HL-60/S4 treated with phorbol 12-myristate 13-acetate at 8.2 ng/mL for 4 days and 3 days (cell line): ENCODE data around the gene DHRSX.
"Not testable (repeated sequence)": the region's sequence is repeated elsewhere in the genome, so short reads cannot be mapped to it uniquely, and the experiment has no call there.

Experiments used
- in situ Hi-C: fragments of 300-500 bp; cut with MboI; formaldehyde crosslinking; loops from 2 replicates; pipeline ENCODE4 v1.15.0; 2022; ENCODE audit warnings: low sequenced_read_pairs

The DHRSX gene

DNA sequence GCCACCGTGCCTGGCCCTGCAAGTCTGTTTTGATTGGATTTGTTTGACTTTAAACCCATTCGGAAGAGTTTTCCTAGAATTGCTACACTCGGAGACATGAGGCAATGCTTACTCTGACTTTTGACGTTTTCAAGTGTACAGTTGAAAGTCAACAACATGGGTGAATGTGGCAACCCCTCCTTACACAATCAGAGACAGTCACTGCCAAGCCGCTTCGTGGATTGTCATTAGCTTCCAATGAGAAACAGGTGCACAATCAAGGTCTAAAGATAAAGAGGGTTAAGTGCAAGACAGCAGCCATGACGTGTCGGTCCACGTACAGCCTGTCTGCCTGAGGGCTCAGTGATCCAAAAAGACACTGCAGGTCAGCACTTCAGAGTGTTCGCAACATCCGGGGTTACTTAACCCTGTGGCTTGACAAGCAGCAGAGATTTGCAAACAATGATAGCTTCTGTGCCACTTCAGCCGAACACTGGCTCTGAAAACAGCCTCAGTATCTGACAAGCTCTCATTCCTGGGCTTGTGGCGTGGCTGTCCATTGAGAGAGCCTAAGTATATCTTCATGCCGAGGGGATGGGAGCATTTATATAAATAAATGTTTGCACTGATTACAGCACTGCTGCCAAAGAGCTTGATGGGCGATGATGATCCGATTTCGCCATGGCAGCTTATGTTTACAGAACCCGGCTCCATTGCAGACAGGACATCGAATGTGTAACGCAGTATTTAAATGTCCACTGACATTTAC lies 180.0 kb downstream of the DHRSX start:
- in situ Hi-C loops = no loop called here

DNA sequence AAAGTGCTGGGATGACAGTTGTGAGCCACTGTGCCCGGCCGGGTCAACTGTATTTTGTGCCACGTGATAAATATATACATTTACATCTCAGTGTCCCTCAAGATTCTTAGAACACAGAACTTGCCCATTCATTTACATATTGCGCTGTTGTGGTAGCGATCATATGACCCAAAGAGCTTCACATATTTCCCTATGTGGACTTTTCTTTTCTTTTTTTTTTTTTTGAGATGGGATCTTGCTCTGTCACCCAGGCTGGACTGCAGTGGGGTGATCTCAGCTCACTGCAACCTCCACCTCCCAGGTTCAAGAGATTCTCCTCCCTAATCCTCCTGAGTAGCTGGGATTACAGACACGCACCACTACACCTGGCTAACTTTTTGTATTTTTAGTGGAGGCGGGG lies 180.7 kb downstream of the DHRSX start:
- in situ Hi-C loops = no loop called here

DNA sequence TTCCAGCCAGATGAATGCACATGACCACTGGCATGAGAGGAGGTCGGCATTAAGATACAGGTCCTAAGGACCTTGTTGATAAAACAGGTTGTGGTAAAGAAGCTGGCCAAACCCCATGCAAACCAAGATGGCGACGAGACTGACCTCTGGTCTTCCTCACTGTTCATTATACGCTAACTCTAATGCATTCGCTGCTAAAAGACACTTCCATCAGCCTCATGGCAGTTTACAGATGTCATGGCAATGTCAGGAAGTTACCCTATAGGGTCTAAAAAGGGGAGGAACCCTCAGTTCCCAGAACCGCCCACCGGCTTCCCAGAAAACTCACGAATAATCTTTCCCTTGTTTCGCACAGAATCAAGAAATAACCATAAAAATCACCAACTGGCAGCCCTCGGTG lies 182.4 kb downstream of the DHRSX start:
- in situ Hi-C loops = no loop called here

DNA sequence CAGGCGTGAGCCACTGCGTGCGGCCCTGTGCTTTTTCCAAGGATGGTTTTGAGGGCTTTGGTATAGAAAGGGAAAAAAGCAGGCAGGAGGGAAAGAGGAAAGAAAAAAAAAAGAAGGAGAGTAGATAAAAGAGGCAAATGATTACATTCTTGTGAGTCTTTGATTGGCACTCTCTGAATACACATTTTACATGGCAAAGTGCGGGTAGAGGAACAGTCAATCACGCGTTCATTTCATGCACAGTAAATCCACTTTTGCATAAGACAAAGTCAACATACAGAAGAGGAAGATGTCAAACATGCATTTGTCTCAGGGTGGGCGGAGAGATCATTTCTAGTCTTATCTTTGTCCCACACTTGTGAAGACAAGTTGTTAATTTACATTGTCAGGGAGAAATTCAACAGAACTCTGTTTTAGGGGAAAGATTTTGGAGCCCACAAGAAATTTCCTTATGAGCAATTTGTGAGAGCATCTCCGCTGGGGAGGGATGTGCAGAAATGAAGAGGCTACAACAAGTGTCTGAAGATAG lies 183.2 kb downstream of the DHRSX start:
- in situ Hi-C loops = no loop called here

DNA sequence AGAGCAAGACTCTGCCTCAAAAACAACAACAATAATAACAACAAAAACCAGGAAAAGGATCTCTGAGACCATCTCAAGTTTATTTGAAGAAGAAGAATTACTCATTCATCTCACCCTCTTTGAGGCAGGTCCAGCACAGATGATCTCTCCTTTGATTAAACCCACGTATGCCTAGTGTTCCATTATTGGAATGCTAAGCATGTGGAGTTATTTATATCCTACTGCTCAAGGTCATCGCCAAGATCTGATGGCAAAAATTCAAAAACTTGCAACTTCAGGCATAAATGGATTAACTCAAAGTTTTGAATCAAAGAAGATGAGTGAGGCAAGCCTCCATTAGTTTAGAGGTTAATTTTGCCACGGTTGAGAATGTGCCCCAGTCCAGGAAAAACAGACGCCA lies 184.2 kb downstream of the DHRSX start:
- in situ Hi-C loops = no loop called here

DNA sequence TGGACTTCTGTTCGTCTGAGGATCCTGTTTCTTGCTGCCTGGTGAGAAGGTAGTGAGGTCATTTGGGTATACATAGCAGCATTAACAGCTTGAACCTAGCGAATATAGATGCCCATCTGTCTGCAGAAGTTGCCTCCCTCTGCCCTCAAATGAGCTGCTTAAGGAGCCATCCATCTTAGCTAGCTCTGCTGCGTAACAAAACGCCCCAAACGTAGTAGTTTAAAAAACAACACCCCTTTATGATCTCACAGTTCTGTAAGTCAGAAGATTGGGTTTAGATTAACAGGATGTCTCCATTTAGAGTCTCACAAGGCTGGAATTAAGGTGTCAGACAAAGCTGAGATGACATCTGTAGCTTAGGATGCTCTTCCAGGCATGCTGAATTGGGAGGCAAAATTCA lies 185.3 kb downstream of the DHRSX start:
- in situ Hi-C loops = no loop called here

DNA sequence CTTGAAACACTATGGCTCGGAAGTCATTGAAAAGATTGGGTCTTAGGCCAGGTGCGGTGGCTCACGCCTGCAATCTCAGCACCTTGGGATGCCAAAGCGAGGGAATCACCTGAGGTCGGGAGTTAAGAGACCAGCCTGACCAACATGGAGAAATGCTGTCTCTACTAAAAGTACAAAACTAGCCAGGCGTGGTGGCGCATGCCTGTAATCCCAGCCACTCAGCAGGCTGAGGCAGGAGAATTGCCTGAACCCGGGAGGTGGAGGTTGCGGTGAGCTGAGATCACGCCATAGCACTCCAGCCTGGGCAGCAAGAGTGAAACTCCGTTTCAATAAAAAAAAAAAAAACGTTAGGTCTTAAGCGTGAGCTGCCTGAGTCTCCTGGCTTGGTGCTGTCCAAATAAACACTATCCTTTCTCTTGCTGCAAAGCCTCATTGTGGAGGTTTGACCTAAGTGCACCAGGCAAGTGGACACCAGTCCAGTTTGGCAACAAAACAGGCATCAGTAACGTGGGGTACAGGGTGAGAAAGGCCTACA lies 185.9 kb downstream of the DHRSX start:
- in situ Hi-C loops = no loop called here

DNA sequence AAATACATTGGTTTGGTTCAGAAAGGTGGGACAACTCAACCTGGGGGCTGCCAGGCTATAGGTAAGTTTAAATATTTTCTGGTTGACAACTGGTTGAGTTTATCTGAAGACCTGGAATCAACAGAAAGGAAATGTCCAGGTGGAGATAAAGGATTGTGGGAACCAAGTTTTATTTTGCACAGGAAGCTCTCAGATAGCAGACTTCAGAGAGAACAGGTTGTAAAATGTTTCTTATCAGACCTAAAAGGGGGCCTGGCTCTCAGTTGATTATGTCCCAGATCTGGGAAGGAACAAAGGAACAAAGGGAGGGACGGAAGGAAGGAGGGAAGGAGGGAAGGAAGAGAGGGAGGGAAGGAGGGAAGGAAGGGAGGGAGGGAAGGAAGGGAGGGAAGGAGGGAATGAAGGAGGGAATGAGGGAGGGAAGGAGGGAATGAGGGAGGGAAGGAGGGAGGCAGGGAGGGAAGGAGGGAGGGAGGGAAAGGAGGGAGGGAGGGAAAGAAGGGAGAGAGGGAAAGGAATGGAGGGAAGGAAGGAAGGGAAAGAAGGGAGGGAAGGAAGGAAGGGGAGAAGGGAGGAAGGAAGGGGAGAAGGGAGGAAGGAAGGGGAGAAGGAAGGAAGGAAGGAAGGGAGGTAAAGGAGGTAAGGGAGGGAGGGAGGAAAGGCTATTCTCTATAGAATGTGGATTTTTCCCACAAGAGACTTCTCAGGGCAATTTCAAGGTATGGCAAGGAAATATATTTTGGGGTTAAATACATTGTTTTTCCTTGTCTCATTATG lies 186.7 kb downstream of the DHRSX start:
- in situ Hi-C loops = no loop called here

DNA sequence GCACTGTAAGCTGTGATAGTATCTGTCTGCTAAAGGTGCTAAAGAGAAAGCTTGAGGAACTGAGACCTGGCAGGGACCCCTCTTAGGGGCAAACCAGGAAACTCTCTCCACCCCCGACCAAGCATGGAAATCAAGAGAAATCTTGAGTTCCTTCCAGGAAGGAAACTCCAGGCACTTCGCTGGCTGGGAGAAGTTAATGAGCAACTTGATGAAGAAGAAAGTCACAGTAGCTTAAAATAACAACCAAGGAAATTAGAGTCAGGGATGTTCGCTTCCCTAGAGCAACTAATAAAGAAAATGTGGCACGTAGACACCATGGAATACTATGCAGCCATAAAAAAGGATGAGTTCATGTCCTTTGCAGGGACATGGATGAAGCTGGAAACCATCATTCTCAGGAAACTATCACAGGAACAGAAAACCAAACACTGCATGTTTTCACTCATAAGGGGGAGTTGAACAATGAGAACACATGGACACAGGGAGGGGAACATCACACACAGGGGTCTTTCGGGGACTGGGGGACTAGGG lies 188.7 kb downstream of the DHRSX start:
- in situ Hi-C loops = not testable (repeated sequence)

DNA sequence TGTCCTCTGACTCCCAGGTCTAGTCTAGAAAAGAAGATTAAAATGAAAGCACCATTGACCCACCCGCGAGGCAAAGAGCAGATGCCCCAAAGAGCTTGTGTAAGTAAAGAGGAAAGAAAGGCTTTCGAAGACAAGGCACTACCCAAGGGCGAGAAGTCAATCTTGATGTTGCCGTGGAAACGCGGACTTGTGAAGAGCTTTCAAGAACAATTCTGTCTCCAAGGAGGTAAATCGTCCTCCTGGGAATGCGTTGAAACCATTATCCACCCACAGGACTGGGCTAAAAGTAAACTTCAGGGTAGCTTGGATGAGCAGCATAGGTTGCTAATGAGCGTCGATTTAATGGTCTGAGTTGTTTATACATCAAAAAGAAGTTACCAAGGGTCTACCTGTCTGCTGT lies 189.3 kb downstream of the DHRSX start:
- in situ Hi-C loops = no loop called here

DNA sequence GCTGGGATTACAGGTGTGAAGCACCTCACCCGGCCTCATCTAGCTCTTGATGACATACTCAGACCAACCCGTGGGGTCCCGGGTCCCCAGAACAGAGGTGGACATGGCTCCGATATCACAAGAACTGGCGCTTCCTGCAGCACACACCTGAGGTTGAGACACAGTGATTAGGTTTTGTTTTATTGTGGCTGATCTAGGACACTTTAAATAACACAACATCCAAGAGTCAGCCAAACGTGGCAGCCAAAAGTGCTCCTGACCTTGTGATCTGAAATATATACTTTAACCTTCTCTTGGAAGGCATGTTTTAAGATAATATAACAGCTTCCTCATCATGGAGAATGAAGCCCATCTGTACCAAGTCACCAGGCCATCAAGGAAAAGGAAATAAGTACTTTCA lies 198.9 kb downstream of the DHRSX start:
- in situ Hi-C loops = no loop called here

DNA sequence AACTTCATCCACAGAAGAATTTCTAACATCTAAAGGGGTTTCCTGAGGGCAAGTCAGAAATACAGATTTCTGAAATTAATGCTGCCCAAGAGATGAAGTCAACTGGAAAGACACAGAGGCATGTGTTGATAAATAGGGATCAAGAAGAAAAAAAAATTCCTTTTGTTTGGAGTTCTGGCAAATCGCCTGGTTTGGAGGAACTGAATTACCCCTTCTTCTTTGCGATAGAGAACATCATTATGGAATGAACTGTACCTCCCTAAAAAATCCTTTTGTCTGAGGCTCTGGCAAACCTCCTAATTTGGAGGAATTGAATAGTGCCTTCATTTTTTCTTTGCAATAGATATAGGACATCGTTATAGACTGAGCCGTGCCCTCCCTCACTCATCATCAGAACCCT lies 200.9 kb downstream of the DHRSX start:
- in situ Hi-C loops = no loop called here

DNA sequence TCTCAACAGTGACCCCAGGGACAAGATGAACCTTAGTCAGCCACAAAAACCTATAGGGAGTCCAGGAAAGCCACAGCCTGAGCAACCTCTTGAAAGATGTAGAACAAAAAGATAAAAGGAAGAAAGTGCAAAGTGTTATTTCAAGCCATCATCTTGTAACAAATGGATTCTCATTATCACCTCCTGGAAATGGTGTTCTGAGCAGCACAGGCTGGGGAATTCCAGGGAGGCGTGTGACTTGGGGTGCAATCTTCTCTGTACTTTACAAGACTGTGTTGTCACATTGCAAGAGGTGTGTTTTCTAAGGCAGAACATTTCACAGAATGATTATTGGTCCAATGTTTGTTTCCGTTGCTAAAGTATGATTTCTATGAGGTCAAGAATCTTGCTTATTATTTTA lies 214.0 kb downstream of the DHRSX start:
- in situ Hi-C loops = no loop called here

DNA sequence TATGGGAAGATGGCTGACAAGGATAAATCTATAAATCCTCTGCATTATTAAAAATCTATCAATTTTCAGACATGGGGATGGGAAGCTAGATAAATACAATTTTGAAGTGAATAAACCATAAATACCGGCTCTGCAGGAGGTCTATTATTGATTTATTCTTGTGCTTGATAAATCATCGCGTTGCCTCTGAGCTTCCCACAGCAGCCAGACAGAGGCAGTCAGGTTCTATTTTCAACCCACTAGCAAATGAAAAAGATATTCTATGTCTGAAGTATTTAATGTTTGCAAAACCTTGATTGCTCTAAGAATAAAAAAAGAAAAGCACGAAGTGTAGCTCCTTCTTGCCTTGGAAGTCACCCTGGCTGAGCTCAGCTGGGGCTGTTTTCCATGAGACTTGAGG lies 216.2 kb downstream of the DHRSX start:
- in situ Hi-C loops = no loop called here

DNA sequence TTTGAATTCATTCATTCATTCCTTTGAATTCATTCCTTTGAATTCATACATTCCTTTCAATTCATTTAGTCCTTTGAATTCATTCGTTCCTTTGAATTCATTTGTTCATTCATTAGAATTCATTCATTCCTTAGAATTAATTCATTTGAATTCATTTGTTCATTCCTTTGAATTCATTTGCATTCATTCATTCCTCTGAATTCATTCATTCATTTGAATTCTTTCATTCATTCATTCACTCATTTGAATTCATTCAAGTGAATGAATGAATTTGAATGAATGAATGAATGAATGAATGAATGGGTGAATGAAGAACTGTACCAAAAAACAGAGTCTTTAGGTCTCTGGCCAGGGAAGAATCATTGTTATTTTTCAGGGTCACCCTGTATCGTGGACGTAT lies 216.6 kb downstream of the DHRSX start:
- in situ Hi-C loops = no loop called here

DNA sequence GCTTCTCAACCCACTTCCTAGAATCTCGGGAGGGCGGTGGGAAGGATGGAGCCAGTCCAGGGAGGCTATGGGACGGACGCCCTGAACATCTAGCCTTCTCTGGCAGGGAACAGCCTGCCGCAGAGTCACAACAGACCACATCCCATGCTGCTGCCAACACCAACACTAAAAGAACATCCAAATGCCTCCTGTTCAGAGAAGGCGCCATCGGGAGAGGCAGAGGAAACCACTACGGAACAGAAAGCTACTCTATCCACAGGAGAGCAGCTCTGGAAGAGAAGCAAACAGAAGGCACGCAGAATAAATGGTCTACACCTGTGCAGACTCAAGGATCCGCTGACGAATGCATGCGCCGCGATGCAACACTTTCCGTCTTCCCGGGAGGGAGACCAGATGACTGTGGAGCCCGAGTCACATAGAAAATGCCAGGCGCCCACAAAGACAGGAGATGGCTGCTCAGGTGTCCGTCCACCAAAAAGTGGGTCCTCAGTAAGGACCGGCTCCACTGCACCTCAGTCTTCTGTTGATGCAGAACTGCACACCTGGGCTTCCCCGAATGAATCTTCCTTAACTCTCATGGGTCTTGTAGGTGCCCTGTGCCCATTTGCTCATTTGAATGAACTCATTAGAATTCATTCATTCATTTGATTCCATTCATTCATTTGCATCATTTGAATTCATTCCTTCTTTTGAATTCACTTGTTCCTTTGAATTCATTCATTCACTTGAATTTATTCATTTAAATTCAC lies 217.5 kb downstream of the DHRSX start:
- in situ Hi-C loops = no loop called here

DNA sequence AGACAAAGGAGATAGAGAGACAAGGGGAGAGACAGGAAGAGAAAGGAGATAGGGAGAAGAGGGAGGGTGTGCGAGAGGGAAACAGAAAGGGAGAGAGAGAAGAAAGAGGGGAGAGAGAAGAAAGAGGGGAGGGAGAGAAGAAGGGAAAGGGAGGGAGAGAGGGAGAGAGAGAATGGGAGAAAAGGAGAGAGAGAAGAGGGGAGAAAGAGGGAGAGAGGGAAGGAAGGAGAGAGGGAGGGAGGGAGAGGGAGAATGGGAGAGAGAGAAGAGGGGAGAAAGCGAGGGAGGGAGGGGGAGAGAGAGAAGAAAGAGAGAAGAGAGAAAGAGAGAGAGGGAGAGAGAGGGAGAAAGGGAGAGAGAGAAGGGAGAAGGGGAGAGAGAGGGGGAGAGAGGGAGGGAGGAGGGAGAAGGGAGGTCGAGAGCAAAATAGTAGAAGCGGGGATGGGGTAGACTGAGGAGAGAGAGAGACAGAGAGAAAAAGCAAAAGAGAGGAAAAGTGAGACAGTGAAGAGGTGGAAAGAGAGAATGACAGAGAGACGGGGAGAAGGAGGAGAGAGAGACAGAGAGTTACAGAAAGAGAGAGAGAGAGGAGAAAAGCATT lies 218.2 kb downstream of the DHRSX start:
- in situ Hi-C loops = no loop called here

DNA sequence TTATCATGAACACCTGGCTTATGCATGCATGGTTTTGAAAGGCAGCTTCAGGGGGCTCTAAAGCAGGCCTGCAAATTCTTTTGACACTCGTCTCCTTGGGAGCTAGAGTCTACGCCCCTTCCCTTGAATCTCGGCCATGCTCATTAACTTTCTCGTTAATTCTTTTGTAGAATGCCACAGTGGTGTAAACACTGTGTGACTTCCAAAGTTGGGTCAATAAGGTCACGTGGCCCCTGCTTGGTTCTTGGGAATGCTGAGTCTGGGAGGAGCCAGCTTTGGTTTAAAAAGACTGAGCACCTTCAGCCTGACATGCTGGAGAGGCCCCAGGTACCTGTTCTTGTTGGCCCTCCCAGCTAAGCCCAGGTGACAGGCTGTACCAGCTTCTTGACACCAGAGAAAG lies 228.4 kb downstream of the DHRSX start:
- in situ Hi-C loops = no loop called here

DNA sequence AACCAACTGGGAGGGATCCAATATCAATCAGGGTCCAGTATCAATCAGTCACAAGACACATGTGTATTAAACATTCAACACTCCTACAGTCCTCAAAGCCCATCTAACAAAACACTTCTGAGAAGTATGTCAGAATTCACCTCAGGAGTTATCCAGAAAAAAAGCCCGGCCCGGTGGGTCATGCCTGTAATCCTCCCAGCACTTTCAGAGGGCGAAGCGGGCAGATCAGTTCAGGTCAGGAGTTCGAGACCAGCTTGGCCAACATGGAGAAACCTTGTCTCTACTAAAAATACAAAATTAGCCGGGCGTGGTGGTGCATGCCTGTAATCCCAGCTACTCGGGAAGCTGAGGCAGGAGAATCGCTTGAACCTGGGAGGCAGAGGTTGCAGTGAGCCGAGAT lies 229.2 kb downstream of the DHRSX start:
- in situ Hi-C loops = not testable (repeated sequence)

DNA sequence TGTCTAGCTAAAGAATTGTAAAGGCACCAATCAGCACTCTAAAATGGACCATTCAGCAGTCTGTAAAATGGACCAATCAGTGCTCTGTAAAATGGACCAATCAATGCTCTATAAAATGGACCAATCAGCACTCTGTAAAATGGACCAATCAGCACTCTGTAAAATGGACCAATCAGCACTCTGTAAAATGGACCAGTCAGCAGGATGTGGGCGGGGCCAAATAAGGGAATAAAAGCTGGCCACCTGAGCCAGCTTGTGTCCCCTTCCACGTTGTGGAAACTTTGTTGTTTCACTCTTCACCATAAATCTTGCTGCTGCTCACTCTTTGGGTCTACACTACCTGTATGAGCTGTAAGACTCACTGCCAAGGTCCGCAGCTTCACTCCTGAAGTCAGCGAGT lies 230.0 kb downstream of the DHRSX start:
- in situ Hi-C loops = not testable (repeated sequence)

DNA sequence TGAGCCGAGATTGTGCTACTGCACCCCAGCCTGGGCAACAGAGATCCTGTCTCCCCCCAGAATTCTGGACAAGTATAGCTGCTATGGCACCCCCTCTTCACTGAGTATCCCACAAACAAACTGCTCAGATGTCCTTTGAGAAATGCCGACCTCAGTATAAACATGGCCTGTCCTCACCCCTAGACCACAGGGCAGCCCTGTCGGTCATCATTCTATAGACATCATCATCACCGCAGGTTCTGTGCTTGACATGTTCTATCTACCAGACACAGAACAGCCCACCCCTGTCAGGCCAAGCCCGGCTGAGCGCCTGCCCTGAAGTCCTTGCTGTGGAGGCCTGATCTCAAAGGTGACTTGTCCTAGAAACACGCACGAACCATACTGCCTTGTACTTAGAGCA lies 232.9 kb downstream of the DHRSX start:
- in situ Hi-C loops = no loop called here
